ENCODE data around the gene LARP4B. TPM values are rescaled to one million over a fixed set of nuclear protein-coding genes. Genes with fewer than 3 reads are reported as not detected.

The LARP4B gene
- total RNA-seq, 4 donors from 2014 or later = 37.2 to 103 (median 54.7) TPM

DNA sequence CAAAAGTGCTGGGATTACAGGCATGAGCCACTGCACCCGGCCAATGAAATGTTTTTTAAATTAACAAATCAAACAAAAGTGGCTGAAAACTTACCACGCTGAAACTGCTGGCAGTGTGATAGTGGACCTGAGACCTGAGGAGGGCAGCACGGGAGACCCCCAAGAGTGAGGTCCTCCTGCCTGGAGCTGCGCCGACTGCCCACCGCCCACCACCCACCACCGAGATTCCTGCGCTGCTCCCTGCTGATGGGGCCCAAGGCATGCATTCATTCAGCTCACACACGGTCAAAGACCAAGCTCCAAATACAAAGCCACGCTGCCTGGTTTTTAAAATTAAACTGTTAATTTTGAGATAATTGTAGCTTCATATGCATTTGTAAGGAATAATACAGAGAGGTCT, 16.4 kb upstream of the LARP4B start:
- no peak for ATAC-seq (ENCODE audit: low FRiP score)
- TF ChIP-seq, protein P1, sequence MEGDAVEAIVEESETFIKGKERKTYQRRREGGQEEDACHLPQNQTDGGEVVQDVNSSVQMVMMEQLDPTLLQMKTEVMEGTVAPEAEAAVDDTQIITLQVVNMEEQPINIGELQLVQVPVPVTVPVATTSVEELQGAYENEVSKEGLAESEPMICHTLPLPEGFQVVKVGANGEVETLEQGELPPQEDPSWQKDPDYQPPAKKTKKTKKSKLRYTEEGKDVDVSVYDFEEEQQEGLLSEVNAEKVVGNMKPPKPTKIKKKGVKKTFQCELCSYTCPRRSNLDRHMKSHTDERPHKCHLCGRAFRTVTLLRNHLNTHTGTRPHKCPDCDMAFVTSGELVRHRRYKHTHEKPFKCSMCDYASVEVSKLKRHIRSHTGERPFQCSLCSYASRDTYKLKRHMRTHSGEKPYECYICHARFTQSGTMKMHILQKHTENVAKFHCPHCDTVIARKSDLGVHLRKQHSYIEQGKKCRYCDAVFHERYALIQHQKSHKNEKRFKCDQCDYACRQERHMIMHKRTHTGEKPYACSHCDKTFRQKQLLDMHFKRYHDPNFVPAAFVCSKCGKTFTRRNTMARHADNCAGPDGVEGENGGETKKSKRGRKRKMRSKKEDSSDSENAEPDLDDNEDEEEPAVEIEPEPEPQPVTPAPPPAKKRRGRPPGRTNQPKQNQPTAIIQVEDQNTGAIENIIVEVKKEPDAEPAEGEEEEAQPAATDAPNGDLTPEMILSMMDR (IDR thresholded peaks at IDR 0.05) = no peak
- DNase-seq (ENCODE audit: low spot score) = no peak

DNA sequence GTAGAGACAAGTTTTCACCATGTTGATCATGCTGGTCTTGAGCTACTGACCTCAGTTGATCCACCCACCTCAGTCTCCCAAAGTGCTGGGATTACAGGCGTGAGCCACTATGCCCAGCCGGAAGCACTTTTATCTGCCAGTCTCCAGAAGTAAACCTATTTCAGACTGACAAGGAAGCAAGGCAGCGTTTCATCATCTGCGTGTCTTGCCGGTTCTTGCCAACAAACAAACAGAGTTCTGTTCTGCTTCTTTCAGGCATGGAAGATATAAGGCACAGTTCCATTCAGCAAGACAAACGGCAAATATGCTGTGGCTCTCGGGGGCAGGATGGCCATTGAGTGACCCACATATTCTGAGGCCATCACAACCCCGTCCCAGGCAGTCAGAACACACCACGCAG, 15.5 kb upstream of the LARP4B start:
- TF ChIP-seq, protein P1 (IDR thresholded peaks at IDR 0.05) = no peak
- DNase-seq (ENCODE audit: low spot score) (no peak), ATAC-seq (ENCODE audit: low FRiP score) (no peak)

DNA sequence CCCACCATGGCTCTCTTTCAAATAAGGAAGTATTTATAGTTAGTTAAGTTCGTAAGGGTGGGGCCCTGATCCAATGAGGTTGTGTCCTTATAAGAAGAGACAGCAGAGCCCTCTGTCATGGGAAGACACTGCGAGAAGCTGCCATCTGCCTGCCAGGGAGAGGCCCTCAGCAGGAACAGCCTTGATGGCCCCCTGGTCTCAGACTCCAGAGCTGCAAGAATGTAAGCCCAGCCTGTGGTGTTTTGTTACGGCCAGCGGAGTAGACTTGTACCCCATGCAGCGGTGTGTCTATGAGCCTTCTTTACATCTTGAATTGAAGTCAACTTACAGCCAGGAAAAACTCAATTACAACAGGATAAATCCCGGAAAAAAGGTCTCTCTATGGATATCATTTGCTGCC, 14.3 kb upstream of the LARP4B start:
- ATAC-seq (ENCODE audit: low FRiP score) = no peak
- DNase-seq (ENCODE audit: low spot score) = no peak
- TF ChIP-seq, protein P1 (IDR thresholded peaks at IDR 0.05) = no peak

DNA sequence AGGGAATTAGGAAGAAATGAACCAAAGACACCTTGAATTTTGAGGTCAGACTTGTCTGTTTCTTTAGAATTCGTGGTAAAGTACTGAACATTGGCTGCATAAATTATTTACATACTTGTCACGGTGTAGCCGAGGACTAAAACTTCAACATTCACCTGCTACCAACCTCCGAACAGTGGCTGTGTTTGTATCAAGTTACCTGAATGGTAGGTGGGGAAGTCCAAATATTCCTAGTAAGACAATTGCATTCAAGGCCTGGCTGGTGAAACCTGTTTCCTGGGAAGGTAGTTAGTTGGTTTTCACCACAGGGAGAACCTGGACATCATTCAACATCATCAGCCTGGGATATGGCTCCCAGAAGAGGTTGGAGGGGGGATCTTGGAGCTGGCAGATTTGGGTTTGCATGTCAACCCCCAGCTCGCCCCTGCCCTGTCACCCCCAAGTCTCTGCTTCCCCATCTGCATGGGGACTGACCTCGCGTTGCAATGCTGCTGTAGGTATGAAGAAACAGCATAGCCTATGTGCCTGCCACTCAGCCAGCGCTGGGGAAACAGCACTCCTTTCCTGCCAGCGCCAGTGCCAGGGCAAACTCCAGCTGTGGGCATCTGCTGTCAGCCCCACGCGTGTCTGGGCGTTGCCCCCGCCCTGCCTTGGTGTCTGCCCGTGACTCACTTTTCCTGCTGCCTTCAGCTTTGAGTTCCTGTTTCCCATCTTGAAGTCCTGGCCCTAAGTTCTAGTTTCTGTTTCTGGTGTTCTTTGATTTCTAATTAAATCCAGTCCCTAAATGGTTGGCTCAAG, 12.7 kb upstream of the LARP4B start:
- DNase-seq (ENCODE audit: low spot score) (no peak), ATAC-seq (ENCODE audit: low FRiP score) (no peak)
- TF ChIP-seq, protein P1 (IDR thresholded peaks at IDR 0.05) = no peak

DNA sequence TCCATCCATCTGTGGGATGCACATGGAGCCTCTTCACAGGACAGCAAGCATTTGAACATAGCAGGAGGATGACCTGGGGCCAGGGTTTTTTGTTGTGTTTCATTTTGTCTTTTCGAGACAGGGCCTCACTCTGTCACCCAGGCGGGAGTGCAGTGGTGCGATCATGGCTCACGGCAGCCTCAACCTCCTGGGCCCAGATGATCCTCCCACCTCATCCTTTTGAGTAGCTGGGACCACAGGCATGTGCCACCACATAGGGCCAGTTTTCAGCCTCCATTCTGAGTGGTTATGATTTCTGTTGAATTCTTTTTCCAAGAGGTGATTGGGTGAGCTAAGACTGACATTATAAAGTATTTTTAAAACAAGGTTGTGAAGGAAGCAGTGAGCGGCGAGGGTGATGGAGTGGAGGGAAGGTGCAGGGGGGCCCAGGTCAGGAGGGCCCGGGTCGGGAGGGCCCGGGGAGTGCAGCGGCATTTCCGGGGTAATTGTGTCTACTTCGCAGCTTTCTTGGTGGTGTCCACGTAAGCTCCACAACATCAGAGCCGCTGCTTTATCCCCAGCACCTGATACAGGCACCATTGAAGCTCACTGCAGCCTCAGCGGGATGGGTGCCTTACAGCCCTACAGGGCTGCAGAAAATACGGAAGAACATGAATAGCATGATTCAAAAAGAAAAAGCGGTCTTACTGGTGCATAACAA, 12.0 kb upstream of the LARP4B start:
- ATAC-seq (ENCODE audit: low FRiP score) (no peak), DNase-seq (ENCODE audit: low spot score) (no peak)
- TF ChIP-seq, protein P1 (IDR thresholded peaks at IDR 0.05) = no peak

DNA sequence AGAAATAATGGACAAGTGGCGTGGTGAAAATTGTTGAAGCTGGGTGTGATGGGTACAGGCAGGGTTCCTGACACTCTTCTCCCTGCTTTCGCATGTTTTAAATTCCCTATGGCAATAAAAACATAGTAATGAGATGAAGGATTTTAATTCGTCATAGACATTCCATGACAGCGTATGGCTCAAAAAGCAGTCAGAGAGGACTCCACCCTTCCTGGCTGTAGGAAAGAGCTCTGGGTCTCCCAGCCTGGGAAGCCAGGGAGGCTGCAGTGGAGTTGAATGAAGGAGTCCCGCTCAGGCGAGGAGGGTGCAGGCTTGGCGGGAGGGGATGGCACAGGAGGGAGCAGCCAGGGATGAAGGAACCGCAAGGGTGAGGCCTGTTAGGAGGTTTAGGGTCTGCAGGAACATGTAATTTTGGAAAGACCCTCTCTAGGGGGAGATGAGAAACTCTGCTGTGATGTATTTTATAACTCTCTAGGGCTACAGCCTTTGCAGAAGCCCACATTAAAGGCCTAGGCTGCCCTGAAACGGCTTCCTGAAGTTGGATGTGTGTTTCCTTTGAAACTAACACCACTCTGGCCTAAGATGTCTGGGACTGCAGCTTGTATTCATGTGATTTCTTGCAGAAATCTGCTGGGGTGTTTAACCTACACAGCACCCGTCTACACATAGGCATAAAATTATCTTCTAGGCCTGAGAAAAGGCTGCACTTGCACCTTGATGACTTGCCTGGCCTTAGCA, 7.6 kb upstream of the LARP4B start:
- TF ChIP-seq, protein P1 (IDR thresholded peaks at IDR 0.05) = no peak
- ATAC-seq (ENCODE audit: low FRiP score) = no peak
- no peak for DNase-seq (ENCODE audit: low spot score)
